ENCODE data around the gene XKR7. TPM values are rescaled to one million over a fixed set of nuclear protein-coding genes. Genes with fewer than 3 reads are reported as not detected.

XKR7 gene
- polyA plus RNA-seq, 1 donor (not counting 4 experiments of a cell fraction or from before 2014, with no cell fraction given): not detected

GRCh38 chr20:32028647-32029372 is 60.9 kb downstream of the XKR7 start:
- Histone ChIP-seq H3K9me1 (ENCODE audit: control insufficient read depth, extremely low read depth, insufficient read depth, low read length) (no peaks in the 10 kb centered on the region), H3K9ac (ENCODE audit: control insufficient read depth, extremely low read depth, insufficient read depth, low read length) (no peak overlapping the region), H3K27ac (ENCODE audit: control insufficient read depth, insufficient read depth, low read length) (no peak overlapping the region), H3K9me3 (ENCODE audit: control insufficient read depth, low read depth, low read length) (no peaks in the 10 kb centered on the region), H3K4me3 (ENCODE audit: control insufficient read depth in 2 of 3, extremely low read depth in 1 of 3, insufficient read depth in 2 of 3, low read depth in 1 of 3, low read length in 3 of 3) (no peak overlapping the region), H3K4me1 (ENCODE audit: control insufficient read depth, extremely low read depth, insufficient read depth, low read length) (no peaks in the 10 kb centered on the region), H2AFZ (ENCODE audit: control insufficient read depth, low read length) (no peak overlapping the region), H3K79me2 (ENCODE audit: control insufficient read depth, insufficient read depth, low read length) (no peaks in the 10 kb centered on the region), H3K36me3 (ENCODE audit: control insufficient read depth in 2 of 2, extremely low read depth in 1 of 2, insufficient read depth in 2 of 2, low read length in 2 of 2) (no peaks in the 10 kb centered on the region), H3K27me3 (ENCODE audit: control insufficient read depth, extremely low read depth, insufficient read depth, low read length) (peaks cover 24% of the 10 kb centered on the region), H4K20me1 (ENCODE audit: control insufficient read depth, extremely low read depth, insufficient read depth, low read length) (no peaks in the 10 kb centered on the region), H3K4me2 (ENCODE audit: control insufficient read depth, extremely low read depth, insufficient read depth, low read depth, low read length) (no peak overlapping the region)
- FAIRE-seq (no peak), DNase-seq (ENCODE audit: low read depth, low spot score) (no peak)
- dilution Hi-C loops (cut with MboI; ENCODE audit: extremely low pct_ligation_motif_present, low sequenced_read_pairs): no loop called here
- TF ChIP-seq, protein P1, sequence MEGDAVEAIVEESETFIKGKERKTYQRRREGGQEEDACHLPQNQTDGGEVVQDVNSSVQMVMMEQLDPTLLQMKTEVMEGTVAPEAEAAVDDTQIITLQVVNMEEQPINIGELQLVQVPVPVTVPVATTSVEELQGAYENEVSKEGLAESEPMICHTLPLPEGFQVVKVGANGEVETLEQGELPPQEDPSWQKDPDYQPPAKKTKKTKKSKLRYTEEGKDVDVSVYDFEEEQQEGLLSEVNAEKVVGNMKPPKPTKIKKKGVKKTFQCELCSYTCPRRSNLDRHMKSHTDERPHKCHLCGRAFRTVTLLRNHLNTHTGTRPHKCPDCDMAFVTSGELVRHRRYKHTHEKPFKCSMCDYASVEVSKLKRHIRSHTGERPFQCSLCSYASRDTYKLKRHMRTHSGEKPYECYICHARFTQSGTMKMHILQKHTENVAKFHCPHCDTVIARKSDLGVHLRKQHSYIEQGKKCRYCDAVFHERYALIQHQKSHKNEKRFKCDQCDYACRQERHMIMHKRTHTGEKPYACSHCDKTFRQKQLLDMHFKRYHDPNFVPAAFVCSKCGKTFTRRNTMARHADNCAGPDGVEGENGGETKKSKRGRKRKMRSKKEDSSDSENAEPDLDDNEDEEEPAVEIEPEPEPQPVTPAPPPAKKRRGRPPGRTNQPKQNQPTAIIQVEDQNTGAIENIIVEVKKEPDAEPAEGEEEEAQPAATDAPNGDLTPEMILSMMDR (optimal IDR thresholded peaks at IDR 0.05 in 1 of 3, IDR thresholded peaks at IDR 0.05 in 1 of 3, conservative IDR thresholded peaks at IDR 0.05 in 1 of 3; ENCODE audit: extremely low read depth in 1 of 3, insufficient read depth in 2 of 3, low read length in 3 of 3): no peak
- TF ChIP-seq EZH2 (IDR thresholded peaks at IDR 0.05; ENCODE audit: low read length): no peak

DNA sequence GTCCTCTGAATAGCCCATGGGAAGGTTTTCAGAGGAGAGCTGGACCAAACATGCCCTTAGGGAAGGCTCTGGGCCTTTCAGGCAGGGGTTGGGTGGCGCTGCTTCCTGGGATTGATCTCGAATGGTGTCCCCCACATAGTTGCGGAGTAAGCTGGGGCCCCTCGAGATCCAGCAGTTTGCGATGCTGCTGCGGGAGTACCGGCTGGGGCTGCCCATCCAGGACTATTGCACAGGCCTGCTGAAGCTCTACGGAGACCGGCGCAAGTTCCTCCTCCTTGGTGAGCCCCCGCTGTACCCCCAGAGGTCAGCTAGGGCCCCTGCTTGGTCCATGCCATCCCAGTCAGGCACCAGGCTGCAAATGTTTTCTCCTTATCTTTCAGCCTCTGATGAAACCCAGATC is 61.6 kb downstream of the XKR7 start:
- no peaks in the 10 kb centered on the region for H3K9me3 ChIP-seq (ENCODE audit: control insufficient read depth, low read depth, low read length)
- dilution Hi-C loops (cut with MboI; ENCODE audit: extremely low pct_ligation_motif_present, low sequenced_read_pairs): no loop called here
- H3K9ac ChIP-seq (ENCODE audit: control insufficient read depth, extremely low read depth, insufficient read depth, low read length): no peak overlapping the region
- no peaks in the 10 kb centered on the region for H3K9me1 ChIP-seq (ENCODE audit: control insufficient read depth, extremely low read depth, insufficient read depth, low read length)
- no peaks in the 10 kb centered on the region for H3K36me3 ChIP-seq (ENCODE audit: control insufficient read depth in 2 of 2, extremely low read depth in 1 of 2, insufficient read depth in 2 of 2, low read length in 2 of 2)
- H2AFZ ChIP-seq (ENCODE audit: control insufficient read depth, low read length): no peak overlapping the region
- peaks cover 31% of the 10 kb centered on the region for H3K27me3 ChIP-seq (ENCODE audit: control insufficient read depth, extremely low read depth, insufficient read depth, low read length)
- H3K4me3 ChIP-seq (ENCODE audit: control insufficient read depth in 2 of 3, extremely low read depth in 1 of 3, insufficient read depth in 2 of 3, low read depth in 1 of 3, low read length in 3 of 3): no peak overlapping the region
- no peaks in the 10 kb centered on the region for H3K79me2 ChIP-seq (ENCODE audit: control insufficient read depth, insufficient read depth, low read length)
- TF ChIP-seq EZH2 (IDR thresholded peaks at IDR 0.05; ENCODE audit: low read length): no peak
- TF ChIP-seq, protein P1 (optimal IDR thresholded peaks at IDR 0.05 in 1 of 3, IDR thresholded peaks at IDR 0.05 in 1 of 3, conservative IDR thresholded peaks at IDR 0.05 in 1 of 3; ENCODE audit: extremely low read depth in 1 of 3, insufficient read depth in 2 of 3, low read length in 3 of 3): no peak
- FAIRE-seq (no peak), DNase-seq (ENCODE audit: low read depth, low spot score) (no peak)
- no peaks in the 10 kb centered on the region for H4K20me1 ChIP-seq (ENCODE audit: control insufficient read depth, extremely low read depth, insufficient read depth, low read length)
- H3K27ac ChIP-seq (ENCODE audit: control insufficient read depth, insufficient read depth, low read length): no peak overlapping the region
- H3K4me1 ChIP-seq (ENCODE audit: control insufficient read depth, extremely low read depth, insufficient read depth, low read length): no peaks in the 10 kb centered on the region
- no peak overlapping the region for H3K4me2 ChIP-seq (ENCODE audit: control insufficient read depth, extremely low read depth, insufficient read depth, low read depth, low read length)

All from keratinocyte (primary cell).